Daoy (cell line): ENCODE data around the gene MXI1. TPM values are rescaled to one million over a fixed set of nuclear protein-coding genes. Genes with fewer than 3 reads are reported as not detected.
"Not testable (repeated sequence)": the region's sequence is repeated elsewhere in the genome, so short reads cannot be mapped to it uniquely, and the experiment has no call there.

Experiments used
- DNase-seq: peaks from one replicate; pipeline ENCODE4 v3.0.0-alpha.2; 2015; ENCODE audit warnings: low read depth
- total RNA-seq: library from RNA; depleted of rRNA; stranded (reverse); fragments of >200 nt; shearing (Covaris generic); gene quantifications from 2 replicates; pipeline ENCODE4 v1.2.3, GENCODE V29; 2014

MXI1 gene
- total RNA-seq, 1 experiment from 2014 or later: 4.3 TPM

DNA sequence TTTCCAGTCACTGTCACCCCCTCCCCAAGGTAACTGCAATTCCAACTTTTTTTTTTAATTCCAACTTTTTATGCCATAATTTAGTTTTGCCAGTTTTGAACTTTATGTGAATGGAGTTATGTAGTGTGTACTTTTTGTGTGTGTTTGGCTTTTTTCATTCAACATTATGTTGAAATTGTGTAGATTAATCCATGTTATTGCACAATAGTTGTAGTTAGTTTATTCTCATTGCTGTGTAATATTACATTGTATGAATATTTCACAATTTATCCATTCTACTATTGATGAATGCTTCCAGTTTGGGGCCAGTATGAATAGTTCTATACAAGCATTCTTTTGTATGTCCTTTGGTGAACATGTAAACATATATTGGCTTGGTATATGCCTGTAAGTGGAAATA lies 32.5 kb downstream of the MXI1 start:
- no peak for DNase-seq

DNA sequence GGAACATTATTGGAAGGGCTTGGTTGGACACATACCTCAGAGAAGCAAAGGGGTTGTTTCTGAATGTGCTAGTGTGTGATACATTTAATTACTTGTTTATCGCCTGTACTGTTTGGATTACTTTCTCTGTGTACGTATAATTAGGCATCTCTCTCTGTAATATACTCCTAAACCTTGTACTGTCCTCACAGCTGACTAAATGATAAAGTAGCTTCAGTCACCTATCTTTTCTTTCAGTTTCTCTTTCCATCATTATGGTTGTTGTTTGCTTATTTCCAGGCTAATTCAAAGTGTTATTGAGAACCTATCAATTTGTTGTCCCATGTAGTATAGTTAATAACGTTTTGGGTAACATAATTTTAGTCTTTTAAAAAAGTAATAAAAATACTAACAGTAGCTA lies 34.0 kb downstream of the MXI1 start:
- DNase-seq: no peak

DNA sequence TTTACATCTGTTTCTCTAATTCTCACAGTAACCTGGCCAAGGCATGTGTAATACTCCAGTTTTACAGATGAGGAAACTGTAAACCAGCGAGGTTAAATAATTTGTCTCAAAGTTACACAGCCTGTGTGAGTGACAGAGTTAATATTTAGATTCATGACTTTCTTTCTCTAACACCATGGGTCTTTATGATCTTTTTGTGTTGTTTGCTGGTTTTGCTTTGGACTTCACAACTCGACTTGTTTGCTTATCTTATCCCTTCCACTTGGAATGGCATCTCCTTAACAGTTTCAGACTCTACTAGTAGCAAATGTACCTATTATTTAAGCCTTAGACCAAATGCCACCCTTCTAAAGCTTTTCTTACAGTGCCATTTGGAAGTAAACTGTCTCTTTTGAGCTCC lies 34.4 kb downstream of the MXI1 start:
- no peak for DNase-seq

DNA sequence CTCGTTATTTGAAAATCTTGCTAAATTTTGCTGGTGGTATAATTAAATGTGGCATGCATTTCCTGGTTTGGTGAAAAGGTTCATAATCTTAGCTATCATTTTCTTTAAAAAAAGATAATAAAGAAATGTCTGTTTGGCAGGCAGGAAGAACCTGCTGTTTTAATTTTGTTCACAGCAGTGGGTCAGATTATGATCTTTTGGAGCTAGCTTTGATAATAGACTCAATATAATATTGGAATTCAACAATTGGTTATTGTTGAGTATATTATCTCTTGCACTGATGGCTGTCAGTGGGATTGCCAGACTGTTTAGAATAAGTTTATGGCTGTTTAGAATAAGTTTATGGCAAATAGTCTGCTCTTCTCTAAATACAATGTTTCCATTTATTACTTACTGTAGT lies 35.1 kb downstream of the MXI1 start:
- DNase-seq: no peak

DNA sequence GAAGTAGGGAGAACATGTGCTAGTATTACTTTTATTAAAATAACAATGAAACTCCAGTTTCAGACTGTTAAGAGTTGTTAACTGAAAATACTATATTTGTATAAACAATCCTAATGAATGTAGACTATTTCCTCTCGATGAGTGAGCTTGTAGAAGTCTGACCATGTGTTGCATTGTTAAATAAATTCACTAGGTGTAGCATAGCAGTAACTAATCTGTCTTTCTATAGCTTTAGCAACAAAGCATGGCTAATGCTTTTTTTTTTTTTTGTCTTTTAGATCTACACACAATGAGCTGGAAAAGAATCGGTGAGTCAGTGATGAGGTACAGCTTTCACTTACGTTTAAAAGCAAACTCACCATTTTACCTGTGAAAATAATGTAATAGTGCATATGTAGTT lies 37.1 kb downstream of the MXI1 start:
- no peak for DNase-seq

DNA sequence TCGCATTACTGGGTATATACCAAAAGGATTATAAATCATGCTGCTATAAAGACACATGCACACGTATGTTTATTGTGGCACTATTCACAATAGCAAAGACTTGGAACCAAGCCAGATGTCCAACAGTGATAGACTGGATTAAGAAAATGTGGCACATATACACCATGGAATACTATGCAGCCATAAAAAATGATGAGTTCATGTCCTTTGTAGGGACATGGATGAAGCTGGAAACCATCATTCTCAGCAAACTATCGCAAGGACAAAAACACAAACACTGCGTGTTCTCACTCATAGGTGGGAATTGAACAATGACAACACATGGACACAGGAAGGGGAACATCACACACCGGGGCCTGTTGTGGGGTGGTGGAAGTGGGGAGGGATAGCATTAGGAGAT lies 40.4 kb downstream of the MXI1 start:
- DNase-seq: not testable (repeated sequence)

DNA sequence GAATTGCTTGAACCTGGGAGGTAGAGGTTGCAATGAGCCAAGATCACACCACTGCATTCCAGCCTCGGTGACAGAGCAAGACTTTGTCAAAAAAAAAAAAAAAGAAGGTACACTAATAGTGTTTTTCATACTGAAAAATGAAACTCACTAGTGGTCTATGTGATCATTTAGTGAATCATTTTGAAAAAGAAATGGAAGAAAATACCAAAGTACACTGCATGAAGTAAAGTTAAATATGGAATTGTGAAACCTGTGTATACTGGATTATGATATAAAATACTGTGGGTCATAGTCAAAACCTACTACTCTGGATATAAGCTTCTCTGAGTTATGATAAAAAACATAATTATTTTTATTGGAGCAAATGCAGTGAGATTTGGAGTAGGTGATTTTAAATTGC lies 42.1 kb downstream of the MXI1 start:
- not testable (repeated sequence) for DNase-seq

DNA sequence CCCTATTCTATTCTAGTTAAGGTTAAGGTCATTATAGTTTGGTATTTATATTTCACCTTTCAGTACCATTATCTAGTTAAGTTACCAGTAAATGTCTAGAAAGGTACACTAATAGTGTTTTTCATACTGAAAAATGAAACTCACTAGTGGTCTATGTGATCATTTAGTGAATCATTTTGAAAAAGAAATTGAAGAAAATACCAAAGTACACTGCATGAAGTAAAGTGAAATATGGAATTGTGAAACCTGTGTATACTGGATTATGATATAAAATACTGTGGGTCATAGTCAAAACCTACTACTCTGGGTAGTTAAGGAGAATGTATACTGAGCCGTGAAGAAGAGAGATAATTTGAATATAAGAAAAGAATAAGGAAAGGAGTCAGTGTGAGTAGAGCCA lies 44.0 kb downstream of the MXI1 start:
- not testable (repeated sequence) for DNase-seq

DNA sequence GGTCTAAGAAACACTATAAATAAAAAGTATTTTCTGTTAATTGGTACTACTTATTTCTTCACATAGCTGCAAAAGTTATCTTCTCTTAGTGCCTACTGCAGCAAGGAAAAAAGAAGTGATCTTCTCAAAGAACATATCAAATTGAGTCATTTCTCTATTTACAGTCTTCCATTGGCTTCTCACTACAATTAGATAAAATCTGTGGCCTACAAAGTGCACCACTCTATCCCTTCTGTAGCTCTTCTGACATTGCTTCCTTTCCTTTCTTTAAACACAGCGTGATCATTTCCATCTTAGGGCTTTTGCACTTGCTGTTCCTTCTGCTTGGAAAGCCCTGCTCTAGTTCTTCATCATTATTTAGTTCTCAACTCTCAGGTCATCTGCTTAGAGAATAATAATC lies 44.7 kb downstream of the MXI1 start:
- no peak for DNase-seq

DNA sequence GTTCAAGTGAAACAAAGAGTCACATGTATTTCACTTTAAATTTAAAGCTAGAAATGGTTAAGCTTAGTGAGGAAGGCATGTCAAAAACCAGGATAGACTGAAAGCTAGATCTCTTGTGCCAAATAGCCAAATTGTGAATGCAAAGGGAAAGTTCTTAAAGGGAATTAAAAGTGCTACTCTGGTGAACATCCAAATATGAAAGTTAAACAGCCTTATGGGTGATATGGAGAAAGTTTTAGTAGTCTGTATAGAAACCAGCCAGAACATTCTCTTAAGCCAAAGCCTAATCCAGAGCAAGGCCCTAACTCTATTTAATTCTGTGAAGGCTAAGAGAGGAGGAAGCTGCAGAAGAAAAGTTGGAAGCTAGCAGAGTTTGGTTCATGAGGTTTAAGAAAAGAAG lies 47.1 kb downstream of the MXI1 start:
- no peak for DNase-seq

DNA sequence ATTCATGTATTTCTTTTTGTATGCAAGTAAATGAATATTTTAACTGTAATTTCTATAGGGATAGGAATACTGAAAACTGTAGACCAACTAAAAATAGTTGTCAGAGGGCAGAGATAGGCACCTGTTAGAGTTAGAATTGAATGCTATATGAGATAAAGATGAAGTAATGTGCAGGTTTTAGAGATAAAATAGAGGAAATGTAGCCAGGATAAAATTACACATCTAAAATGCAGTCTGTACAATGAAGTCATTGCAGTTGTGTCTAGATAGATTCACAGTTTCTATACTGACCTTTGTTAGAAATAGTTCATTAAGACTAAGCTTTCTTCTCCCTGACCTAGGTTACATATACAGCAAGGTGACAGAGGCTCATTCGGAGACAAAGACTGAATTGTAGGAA lies 51.1 kb downstream of the MXI1 start:
- no peak for DNase-seq

DNA sequence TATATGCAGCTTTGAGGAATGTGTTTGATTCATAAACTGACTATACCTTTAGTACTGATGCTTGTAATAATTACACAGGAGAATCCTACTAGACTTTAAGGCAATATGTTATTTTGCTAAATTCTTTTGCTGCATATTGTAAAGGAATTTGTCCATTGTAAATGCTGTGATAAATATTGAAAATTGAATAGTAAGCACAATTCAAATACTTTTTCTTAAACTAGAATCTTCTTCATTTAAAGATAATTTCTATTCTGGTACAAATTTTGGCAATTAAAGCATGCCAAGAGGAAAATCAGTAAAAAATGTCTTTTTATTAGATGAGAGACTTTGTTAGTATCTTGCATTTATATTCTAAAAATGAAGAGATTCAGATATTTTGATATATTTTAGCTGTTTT lies 51.9 kb downstream of the MXI1 start:
- DNase-seq: no peak

DNA sequence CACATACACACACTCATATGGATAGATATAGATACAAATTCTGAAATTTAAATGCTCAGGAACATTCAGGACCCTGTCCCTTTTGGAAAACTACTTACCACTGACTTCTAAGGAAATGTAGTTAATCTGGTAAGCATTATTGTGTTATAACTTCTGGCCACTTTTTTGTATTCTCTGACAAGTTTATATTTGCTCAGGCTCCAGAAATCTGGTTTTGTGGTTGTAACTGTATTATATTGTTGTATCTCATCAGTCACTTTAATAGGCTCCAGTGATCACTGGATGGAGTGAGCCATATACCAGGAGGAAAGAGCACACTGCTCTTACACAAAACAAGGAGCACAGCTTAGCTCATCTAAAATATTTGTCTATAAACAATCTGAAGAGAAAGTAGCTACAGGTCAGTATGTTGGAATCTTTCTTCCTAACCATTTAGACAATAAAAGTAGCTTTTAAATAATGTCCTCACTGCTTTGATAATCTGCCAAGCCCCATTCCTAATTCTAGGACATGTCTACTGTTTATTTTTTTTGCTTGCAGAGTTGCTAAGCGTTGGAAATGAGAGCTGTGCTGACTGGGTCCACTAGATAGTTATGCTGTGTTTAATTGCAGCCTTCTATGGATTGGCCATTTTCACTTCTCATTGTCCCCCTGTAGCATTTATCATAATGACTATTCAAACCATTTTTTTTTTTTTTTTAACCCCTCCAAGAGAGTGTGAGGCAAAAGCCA lies 53.5 kb downstream of the MXI1 start:
- no peak for DNase-seq

DNA sequence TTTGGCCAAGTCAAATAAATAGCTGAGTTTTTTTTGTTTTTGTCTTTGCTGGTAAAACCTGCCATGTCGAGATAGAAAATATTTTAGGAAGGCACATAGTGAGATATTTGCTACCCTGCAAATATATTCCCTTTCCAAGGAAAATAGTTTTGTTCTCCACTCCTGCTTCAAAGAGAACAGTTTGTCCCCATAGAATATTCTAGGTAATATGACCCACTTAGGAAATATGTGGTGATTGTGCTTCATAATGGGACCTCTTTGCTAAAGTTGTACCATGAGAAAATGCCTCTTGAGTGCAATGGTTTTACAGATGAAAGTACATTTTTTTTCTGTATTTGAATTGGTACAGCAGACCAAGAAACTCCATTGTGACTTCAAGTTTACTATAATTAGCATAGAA lies 55.8 kb downstream of the MXI1 start:
- DNase-seq: no peak

DNA sequence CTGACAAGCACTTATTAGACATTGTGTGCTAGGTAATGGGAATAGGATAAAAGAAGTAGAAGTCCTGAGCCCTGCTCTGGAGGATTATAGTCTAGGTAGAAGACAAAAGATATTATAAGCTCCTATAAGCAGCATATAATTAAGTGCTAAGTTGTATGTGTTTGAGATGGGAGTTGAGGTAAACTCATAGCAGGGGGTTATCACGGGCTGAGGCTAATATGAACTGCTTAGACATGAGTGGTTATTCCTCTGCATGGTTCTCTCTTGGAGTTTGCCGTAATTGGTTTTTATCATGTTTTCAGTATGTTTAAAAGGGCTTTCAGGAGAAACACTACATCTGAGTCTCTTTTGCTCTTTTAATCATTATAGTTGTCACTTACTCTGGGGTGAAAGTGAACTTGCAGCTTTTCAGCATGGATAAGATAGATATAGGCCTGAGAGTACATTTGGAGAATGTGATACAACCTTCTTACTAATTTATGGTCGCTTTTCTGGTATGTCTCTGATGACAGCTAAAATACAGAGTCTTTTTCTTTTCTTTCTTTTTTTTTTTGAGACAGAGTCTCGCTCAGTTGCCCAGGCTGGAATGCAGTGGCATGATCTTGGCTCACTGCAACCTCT lies 58.3 kb downstream of the MXI1 start:
- DNase-seq: no peak

DNA sequence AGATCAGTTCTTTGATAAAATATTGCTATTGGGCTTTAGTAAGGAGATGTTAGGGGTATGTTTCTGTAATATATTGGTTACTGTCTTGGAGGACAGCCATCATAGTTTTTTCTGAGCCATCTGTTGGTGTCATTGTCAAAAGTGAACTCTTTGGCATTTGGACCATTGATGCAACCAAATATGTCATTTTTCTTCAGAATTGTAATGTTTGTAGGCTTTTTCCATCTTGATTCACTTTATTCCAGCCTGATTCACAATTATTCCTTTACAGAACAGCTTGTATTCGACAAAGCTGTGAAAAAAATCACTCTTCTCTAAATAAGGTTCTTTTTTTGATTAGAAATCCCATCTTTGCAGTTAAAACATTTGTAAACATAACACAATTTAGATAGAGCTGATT lies 59.9 kb downstream of the MXI1 start:
- DNase-seq: no peak

DNA sequence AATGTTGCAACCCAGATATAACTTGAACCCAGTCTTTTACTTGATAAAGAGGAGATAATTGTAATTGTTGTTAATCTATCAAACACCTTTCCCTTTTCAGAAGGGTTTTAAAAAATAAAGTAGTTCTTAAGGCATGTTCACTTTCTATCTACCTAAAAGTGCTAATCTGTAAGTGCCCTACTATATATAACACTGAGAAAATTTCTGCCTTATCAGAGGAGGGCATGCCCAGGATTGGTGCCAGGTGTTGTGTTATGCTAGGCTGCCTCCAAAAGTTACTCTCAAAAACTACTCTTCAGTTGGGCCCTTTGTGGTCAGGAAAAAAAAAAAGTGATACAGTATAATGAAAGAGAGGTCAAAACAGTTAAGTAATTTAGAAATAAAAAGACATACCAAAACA lies 61.0 kb downstream of the MXI1 start:
- DNase-seq: no peak

DNA sequence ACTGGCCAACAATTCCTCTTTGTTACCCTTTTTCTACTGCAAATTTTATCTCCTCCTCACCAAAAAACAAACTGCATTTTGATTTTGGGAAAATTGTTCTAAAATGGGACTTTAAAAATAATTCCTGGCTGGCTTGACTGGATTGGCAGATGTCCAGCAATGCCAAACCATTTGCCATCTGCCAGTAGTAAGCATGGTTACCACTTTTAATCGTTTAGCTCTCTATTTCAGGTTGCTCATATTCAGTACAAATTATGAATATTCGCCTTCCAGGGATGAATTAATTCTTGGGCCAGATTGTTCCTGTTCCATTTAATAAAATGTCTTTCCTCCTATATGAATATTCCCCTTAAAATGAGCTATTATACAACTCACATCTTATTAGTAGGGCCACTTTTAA lies 61.6 kb downstream of the MXI1 start:
- DNase-seq: no peak

DNA sequence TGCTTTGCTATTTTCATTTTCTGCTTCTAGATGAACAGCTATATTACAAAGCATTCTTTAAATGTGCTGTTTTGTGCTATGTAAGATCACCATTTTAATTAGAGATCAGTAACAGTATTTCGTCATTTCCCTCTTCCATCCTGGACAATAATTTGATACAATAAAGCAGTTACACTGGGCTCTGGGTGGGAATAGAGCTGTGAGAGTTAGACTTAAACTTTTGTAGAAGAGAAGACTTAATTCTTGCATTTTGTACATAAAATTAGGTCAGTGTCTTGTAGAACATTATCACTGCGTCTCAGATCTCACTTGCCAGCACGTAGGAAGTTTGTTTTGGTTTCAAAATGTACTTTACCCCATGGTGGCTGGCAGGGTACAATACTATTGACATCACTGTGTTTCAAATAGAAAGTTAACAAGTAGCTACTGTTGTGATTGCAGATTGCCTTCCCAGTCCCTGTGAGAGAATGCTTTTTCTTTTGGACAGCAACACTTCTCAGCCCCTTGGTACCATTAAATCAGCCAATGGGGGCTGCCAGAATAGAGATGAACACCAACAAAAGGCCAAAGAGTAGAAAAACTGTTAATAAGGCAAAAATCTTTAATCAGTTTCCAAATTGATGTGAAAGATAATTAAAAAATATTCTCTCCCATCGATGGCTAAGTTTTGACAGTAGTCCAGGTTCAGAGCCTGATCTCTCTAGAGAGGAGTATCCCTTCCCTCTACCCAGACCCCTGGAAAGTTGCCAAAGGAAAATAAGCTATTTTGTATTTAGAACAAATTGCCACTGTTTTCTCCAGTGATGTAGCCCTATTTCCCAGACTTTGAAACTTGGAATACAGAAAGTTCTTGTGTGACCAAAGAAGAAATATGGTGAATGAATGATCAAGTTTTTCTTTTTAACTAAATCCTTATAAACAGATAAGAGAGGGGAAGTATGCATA lies 62.2 kb downstream of the MXI1 start:
- DNase-seq: peak; percentile 15

DNA sequence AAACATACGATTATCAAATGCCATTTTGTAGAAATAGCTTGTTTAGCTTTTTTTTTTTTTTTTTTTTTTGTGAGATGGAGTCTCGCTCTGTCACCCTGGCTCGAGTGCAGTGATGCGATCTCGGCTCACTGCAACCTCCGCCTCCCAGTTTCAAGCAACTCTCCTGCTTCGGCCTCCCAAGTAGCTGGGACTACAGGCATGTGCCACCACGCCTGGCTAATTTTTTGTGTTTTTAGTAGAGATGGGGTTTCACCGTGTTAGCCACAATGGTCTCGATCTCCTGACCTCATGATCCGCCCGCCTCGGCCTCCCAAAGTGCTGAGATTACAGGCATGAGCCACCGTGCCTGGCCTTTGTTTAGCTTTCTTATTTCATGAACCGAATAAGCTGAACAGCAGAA lies 65.6 kb downstream of the MXI1 start:
- DNase-seq: not testable (repeated sequence)

DNA sequence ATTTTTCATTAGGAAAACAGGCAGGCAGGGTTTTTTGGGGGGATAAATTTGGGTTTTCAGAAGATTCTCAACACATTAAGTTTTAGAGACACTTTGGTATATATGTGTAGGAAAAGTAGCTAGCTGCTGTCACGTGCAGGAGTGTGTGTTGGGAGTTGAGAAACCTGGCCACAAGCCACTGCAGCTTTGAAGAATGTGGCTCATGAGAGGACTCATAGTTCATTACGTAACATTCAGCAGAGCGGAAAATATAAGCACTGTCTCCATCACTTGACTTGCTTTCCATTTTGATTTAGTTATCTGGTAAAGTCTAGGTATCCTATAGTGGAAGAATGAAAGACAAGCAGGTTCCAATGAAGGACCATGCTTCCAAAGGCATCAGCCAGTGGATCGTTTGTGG lies 66.1 kb downstream of the MXI1 start:
- DNase-seq: peak; percentile 42

DNA sequence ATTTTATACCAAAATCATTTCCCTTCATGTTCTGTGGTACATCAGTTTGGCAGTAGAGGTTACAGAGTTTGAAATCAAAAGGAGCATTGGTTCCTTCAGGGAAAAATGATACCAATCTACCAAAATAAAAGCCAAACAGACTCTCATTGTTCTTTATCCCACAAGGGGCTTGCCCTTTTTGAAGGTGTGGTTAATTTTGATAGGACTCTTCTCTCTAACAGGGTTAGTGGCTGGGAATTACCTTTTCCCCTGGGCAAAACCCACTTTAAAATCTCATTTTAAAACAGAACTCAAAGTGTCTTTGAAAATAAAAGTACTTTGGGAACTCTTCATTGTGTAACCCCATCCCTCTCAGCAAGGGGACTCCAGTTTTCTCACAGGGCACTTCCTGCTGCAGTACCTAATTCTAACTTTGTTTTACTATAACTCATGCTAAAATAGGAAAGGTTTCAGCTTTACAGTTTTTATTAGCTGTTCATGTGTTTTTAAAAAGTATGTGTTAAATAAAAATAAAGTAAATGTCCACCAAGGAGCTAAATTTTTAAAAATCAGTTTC lies 66.7 kb downstream of the MXI1 start:
- no peak for DNase-seq
